ENCODE results near the gene PRLR. TPM values are rescaled to one million over a fixed set of nuclear protein-coding genes. Genes with fewer than 3 reads are reported as not detected.

Gene PRLR
- under 1 TPM; 0.05 to 0.16 (median 0.09) TPM for total RNA-seq
- 0.09 TPM for total RNA-seq (2013)

DNA sequence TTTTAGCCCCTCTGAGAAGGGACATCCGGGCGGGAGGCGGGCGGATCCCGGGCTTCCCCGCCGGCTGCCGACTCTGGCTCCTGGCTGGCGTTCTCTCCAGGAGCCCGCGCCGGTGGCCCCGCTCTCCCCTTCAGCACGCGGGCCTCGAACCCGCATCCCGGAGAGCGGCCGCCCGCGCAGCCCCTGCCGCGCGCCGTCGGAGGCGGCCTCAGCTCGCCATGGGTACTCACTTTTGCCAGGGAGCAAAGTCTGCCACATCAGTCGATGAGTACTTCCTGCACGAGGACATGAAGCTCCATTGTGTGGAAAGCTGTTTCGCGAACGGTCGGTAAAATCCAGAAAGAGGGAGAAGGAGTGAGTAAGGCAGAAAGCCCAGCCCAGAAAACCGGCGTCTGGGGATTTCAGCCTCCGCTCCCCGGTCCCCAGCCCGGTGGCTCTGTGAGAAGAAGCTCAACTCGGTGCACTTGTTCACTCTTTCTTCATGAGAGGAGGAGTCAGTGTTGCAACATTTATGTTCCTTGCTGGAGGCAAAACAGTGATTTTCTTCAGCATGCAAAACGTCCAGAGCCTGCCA lies at the start of gene PRLR:
TSS of gene PRLR (minus strand) at position 450 of the 574 bp plus-strand sequence. CDS start 140,867 bp downstream, outside the sequence.
- peaks cover 3% of the 10 kb centered on the region for H3K27me3 ChIP-seq (ENCODE audit: control insufficient read depth, insufficient read depth, low read length)
- intact Hi-C loops (cut with micrococcal nuclease), result no loop called here
- no peaks in the 10 kb centered on the region for H3K4me1 ChIP-seq (ENCODE audit: control insufficient read depth, insufficient read depth, low read length)
- Mint-ChIP-seq H3K4me3 (no peak within 1 kb of the TSS), H3K9me3 (no peaks in the 10 kb centered on the region), H3K36me3 (no peaks in the 10 kb centered on the region), H3K4me1 (peaks cover 0 to 7% of the 10 kb centered on the region in 2 donors), H3K27me3 (ENCODE audit: low read depth in 2 of 2) (peaks cover 33 to 47% of the 10 kb centered on the region in 2 donors), H3K27ac (no peak within 1 kb of the TSS)
- peak in 1 of 2 donors; percentile 2 for DNase-seq
- 3% methylated on average over 42 of the region's 42 CpGs for WGBS (ENCODE audit: insufficient coverage)
- no peak for ATAC-seq
- H3K9me3 ChIP-seq (ENCODE audit: control insufficient read depth, insufficient read depth, low read length), result no peaks in the 10 kb centered on the region
- no peak within 1 kb of the TSS for H3K27ac ChIP-seq (ENCODE audit: low read length)
- TF ChIP-seq, protein P1, sequence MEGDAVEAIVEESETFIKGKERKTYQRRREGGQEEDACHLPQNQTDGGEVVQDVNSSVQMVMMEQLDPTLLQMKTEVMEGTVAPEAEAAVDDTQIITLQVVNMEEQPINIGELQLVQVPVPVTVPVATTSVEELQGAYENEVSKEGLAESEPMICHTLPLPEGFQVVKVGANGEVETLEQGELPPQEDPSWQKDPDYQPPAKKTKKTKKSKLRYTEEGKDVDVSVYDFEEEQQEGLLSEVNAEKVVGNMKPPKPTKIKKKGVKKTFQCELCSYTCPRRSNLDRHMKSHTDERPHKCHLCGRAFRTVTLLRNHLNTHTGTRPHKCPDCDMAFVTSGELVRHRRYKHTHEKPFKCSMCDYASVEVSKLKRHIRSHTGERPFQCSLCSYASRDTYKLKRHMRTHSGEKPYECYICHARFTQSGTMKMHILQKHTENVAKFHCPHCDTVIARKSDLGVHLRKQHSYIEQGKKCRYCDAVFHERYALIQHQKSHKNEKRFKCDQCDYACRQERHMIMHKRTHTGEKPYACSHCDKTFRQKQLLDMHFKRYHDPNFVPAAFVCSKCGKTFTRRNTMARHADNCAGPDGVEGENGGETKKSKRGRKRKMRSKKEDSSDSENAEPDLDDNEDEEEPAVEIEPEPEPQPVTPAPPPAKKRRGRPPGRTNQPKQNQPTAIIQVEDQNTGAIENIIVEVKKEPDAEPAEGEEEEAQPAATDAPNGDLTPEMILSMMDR (IDR thresholded peaks at IDR 0.05), result no peak
- no peaks in the 10 kb centered on the region for H3K36me3 ChIP-seq (ENCODE audit: control insufficient read depth, insufficient read depth, low read length)
- no peak within 1 kb of the TSS for H3K4me3 ChIP-seq (ENCODE audit: low read length)

DNA sequence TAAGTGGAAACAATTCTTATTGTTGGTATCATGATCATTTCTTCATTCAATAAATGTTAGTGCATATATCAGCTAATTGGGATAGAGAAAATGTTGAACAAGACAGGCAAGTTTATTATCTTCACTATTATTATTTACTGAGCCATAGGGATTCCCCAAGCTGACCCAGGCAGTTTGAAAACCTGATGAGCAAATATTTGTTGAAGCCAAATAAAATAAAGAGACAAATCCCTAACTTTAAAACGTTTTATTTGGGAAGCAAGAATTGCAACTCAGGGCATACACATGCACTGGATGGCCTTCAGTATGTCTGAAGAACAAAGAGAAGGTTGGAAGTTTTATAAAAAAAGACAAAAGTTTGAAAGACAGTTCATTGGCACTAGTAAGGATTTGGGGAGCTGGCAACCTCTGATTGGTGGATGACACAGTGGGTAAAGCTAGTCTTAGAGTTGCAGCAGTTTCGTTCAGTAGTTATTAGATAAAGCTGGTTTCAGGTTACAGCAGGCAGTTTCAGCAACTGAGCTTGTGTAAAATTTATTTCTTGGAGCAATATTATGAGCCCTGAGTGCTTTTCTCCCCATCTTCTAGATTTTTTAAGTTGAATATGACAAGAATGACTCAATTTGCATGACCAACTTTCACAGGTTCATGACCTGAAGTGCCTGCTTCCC lies 44.7 kb upstream of the PRLR start:
- Mint-ChIP-seq H3K9me3 (peaks cover 0 to 8% of the 10 kb centered on the region in 2 donors), H3K27me3 (ENCODE audit: low read depth in 2 of 2) (no peaks in the 10 kb centered on the region), H3K4me1 (no peaks in the 10 kb centered on the region), H3K27ac (no peak overlapping the region), H3K4me3 (no peak overlapping the region), H3K36me3 (no peaks in the 10 kb centered on the region)
- WGBS (ENCODE audit: insufficient coverage), result 52% methylated on average over 2 of the region's 2 CpGs
- Histone ChIP-seq H3K9me3 (ENCODE audit: control insufficient read depth, insufficient read depth, low read length) (no peaks in the 10 kb centered on the region), H3K4me3 (ENCODE audit: low read length) (no peak overlapping the region), H3K27me3 (ENCODE audit: control insufficient read depth, insufficient read depth, low read length) (no peaks in the 10 kb centered on the region), H3K4me1 (ENCODE audit: control insufficient read depth, insufficient read depth, low read length) (no peaks in the 10 kb centered on the region), H3K36me3 (ENCODE audit: control insufficient read depth, insufficient read depth, low read length) (no peaks in the 10 kb centered on the region), H3K27ac (ENCODE audit: low read length) (no peak overlapping the region)
- no peak for DNase-seq
- intact Hi-C loops (cut with micrococcal nuclease), result no loop called here
- no peak for ATAC-seq
- TF ChIP-seq, protein P1 (IDR thresholded peaks at IDR 0.05), result no peak

DNA sequence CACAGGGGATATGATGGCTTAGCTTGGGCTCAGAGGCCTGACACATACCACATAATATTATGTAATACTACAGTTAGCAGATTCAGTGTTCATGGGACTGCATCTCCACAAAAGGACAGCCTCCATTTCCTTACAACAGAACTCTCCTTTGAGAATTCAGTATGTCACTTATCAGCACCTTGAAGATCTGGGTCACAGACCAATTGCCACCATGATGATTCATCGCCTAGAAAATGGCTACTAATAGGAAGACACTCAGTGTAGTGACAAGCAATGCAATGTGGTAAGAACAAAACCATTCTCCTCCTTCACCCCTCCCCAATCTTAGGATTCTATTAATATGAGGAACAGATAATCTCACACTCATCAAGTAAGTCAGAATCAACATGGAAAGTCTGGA lies 38.7 kb upstream of the PRLR start:
- peaks cover 3 to 5% of the 10 kb centered on the region in 2 donors for H3K9me3 Mint-ChIP-seq
- Histone ChIP-seq H3K4me3 (ENCODE audit: low read length) (no peak overlapping the region), H3K27me3 (ENCODE audit: control insufficient read depth, insufficient read depth, low read length) (no peaks in the 10 kb centered on the region), H3K9me3 (ENCODE audit: control insufficient read depth, insufficient read depth, low read length) (no peaks in the 10 kb centered on the region), H3K27ac (ENCODE audit: low read length) (no peak overlapping the region), H3K36me3 (ENCODE audit: control insufficient read depth, insufficient read depth, low read length) (no peaks in the 10 kb centered on the region), H3K4me1 (ENCODE audit: control insufficient read depth, insufficient read depth, low read length) (no peaks in the 10 kb centered on the region)
- H3K27ac Mint-ChIP-seq, result no peak overlapping the region
- H3K27me3 Mint-ChIP-seq (ENCODE audit: low read depth in 2 of 2), result no peaks in the 10 kb centered on the region
- no peaks in the 10 kb centered on the region for H3K36me3 Mint-ChIP-seq
- TF ChIP-seq, protein P1 (IDR thresholded peaks at IDR 0.05), result no peak
- H3K4me1 Mint-ChIP-seq, result no peaks in the 10 kb centered on the region
- no peak for ATAC-seq
- no peak for DNase-seq
- intact Hi-C loops (cut with micrococcal nuclease), result no loop called here
- 88% methylated on average over 1 of the region's 1 CpG for WGBS (ENCODE audit: insufficient coverage)
- H3K4me3 Mint-ChIP-seq, result no peak overlapping the region

Data from natural killer cell (primary cell).